ENCODE results near the gene ANO8.

ANO8 gene, protein sequence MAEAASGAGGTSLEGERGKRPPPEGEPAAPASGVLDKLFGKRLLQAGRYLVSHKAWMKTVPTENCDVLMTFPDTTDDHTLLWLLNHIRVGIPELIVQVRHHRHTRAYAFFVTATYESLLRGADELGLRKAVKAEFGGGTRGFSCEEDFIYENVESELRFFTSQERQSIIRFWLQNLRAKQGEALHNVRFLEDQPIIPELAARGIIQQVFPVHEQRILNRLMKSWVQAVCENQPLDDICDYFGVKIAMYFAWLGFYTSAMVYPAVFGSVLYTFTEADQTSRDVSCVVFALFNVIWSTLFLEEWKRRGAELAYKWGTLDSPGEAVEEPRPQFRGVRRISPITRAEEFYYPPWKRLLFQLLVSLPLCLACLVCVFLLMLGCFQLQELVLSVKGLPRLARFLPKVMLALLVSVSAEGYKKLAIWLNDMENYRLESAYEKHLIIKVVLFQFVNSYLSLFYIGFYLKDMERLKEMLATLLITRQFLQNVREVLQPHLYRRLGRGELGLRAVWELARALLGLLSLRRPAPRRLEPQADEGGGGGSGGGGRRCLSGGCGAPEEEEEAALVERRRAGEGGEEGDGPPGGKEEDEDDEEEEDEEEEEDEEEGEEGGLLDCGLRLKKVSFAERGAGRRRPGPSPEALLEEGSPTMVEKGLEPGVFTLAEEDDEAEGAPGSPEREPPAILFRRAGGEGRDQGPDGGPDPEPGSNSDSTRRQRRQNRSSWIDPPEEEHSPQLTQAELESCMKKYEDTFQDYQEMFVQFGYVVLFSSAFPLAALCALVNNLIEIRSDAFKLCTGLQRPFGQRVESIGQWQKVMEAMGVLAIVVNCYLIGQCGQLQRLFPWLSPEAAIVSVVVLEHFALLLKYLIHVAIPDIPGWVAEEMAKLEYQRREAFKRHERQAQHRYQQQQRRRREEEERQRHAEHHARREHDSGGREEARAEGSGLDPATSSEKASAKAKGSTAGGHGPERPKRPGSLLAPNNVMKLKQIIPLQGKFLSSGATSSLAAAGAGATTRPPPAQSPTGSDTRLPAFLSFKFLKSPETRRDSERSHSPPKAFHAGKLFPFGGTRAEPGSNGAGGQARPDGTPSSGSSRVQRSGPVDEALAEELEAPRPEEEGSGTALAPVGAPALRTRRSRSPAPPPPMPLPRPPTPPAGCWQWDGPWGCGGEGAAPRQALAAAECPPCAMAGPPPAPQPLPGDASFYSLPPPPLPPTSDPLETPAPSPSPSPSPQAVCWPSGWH

DNA sequence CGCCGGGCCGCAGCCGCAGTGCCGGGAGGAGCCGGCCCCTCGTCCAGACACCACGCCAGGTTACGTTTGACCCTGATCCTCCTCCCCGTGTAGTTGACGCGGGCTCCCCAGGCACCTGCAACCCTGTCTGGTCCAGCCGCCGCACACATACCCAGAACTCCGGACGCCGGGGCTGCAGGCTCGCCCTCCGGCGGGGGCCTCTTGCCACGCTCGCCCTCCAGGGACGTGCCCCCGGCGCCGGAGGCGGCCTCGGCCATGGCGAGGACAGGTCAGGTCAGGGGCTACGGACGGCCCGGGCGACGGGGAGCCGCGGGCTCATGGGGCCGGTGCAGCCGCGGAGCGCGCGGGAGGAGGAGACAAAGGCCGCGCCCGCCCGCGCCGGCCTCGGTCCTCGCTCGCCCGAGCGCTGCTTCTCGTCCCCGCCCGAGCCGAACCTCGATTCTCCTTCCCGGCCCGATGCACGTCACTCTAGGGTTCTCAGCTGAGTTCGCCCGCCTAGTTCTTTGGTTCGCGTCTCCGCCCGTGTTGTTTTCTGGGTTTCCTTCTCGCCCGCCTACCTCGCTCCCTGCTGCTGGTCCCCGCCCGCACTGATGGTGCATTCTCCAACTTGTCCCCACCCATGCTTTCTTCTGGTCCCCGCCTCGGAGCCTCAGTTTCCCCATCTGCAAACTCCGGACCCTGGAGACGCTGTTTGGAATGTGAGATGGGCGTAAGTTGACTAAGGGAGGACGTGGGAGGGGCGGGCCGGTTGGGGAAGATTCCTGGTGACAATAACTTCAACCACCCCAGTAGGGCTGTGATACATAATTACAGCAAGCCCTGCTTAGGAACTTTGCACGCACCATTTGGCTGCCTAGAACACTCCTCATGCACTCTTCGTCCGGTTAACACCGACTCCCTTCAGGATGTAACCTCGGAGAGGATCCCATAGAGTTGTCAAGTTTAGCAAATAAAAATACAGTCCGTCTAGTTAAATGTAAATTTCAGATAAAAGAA lies at the start of gene ANO8:
Gene ANO8 (minus strand): TSS at position 442 of the 996 bp plus-strand sequence. CDS start 185 bp downstream, at position 257.
- in situ Hi-C loops (cut with MboI; ENCODE audit: low pct_unique_long_range_greater_than_20kb, low sequenced_read_pairs, unreplicated experiment), result no loop called here
- peak; percentile 96 for DNase-seq (ENCODE audit: low spot score)
- TF ChIP-seq, protein P1, sequence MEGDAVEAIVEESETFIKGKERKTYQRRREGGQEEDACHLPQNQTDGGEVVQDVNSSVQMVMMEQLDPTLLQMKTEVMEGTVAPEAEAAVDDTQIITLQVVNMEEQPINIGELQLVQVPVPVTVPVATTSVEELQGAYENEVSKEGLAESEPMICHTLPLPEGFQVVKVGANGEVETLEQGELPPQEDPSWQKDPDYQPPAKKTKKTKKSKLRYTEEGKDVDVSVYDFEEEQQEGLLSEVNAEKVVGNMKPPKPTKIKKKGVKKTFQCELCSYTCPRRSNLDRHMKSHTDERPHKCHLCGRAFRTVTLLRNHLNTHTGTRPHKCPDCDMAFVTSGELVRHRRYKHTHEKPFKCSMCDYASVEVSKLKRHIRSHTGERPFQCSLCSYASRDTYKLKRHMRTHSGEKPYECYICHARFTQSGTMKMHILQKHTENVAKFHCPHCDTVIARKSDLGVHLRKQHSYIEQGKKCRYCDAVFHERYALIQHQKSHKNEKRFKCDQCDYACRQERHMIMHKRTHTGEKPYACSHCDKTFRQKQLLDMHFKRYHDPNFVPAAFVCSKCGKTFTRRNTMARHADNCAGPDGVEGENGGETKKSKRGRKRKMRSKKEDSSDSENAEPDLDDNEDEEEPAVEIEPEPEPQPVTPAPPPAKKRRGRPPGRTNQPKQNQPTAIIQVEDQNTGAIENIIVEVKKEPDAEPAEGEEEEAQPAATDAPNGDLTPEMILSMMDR (IDR thresholded peaks at IDR 0.05; ENCODE audit: extremely low read depth, insufficient read depth, missing control alignments), result no peak

DNA sequence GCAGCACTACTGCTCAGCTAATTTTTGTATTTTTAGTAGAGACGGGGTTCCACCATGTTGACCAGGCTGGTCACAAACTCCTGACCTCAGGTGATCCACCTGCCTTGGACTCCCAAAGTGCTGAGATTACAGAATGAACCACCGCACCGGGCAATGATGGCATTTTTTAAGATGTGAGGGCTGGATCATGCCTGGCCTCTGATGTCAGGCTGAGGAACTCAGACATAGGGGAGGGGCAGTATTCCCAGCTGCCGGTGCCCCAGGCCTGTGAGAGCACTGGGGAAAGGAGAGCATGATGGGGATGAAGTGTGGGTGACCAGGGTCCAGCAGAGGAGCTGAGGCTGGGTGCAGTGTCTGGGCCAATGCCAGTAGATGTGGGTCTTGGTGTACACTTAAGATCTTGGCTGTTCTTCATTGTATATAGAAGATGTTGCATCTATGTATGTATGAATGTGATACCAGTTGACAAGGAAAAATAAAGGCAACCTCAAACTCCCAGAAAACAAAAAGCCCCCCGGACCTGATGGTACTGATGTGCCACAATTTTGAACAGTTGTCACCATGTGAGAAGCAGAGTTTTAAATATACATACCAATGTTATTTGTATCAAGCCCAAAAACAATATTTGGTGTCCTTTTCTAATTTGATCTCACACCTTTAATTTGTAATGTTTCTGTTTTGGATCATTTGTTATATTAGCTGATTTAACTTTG lies 45.9 kb upstream of the ANO8 start:
- TF ChIP-seq, protein P1 (IDR thresholded peaks at IDR 0.05; ENCODE audit: extremely low read depth, insufficient read depth, missing control alignments), result no peak
- DNase-seq (ENCODE audit: low spot score), result no peak
- in situ Hi-C loops (cut with MboI; ENCODE audit: low pct_unique_long_range_greater_than_20kb, low sequenced_read_pairs, unreplicated experiment), result no loop called here

DNA sequence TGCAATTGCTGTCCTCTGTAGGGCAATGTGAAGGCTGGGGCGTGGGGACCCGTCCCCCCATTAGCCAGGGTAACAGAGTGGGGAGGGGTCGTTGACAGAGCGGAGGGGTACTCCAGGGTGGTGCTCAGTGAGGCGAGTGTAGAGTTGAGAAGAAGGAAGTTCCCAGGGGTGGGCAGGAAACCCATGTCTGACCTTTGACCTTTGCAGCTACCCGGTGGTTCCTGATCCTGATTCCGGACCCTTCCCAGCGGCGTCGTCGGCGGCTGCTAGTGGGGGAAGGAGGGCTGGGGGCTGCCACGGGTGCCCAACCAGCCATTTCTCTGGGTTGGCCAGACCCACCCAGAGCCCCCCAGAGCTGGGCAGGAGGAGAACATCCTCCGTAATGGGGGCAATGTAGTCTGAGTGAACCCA lies 44.6 kb upstream of the ANO8 start:
- TF ChIP-seq, protein P1 (IDR thresholded peaks at IDR 0.05; ENCODE audit: extremely low read depth, insufficient read depth, missing control alignments), result no peak
- no peak for DNase-seq (ENCODE audit: low spot score)
- in situ Hi-C loops (cut with MboI; ENCODE audit: low pct_unique_long_range_greater_than_20kb, low sequenced_read_pairs, unreplicated experiment), result no loop called here

DNA sequence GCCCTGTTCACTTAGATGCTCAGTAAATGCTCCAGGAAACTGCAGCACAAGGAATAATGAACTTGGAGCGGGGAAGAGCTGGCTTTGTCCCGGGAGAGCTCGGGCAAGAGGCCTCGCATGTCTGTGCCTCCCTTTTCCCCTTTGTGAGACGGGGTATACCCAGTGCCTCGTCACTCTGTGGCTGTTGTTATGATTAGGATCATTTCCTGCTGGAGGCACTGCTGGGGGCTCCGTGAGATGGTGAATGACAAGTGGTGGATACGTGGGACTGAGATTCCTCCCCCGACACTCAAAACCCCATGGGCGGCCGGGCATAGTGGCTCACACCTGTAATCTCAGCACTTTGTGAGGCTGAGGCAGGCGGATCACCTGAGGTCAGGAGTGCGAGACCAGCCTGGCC lies 43.6 kb upstream of the ANO8 start:
- TF ChIP-seq, protein P1 (IDR thresholded peaks at IDR 0.05; ENCODE audit: extremely low read depth, insufficient read depth, missing control alignments), result no peak
- in situ Hi-C loops (cut with MboI; ENCODE audit: low pct_unique_long_range_greater_than_20kb, low sequenced_read_pairs, unreplicated experiment), result no loop called here
- DNase-seq (ENCODE audit: low spot score), result no peak

DNA sequence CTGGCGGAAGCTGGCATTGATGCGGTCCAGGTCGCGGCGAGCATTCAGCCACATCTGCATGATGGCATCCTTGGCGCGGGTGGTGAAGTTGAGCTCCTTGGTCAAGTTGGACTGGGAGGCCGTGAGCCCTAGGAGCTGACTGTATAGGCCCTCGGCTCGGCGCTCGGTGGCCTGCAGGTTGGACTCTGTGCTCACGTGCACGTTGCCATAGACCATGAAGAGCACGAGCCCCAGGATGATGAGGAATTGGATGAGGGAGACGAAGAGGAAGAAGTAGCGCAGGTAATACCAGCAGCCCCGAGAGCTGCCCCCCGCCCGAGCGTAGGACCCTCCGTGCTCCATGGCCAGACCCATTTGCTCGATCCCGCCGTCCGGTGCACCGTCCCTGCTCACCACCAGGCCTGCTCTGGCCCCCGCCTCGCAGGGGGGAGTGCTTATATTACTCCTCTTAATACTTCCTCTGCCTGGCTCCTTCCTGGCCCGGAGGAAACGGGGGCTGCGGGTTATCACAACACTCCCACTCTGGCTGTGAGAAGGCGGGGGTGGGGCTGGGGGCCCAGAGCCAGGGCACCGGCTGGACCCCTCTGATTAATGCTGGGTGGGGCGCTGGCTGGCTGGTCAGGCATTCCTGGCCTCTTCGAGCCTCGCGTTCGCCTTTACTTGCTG lies 42.4 kb upstream of the ANO8 start, which contains the start of gene PLVAP:
Gene PLVAP (minus strand): TSS at position 408 of the 666 bp plus-strand sequence. CDS start 54 bp downstream, at position 354.
- no peak for DNase-seq (ENCODE audit: low spot score)

More for the DNA sequence above, 42.4 kb upstream of the ANO8 start, which contains the start of gene PLVAP:
- TF ChIP-seq, protein P1 (IDR thresholded peaks at IDR 0.05; ENCODE audit: extremely low read depth, insufficient read depth, missing control alignments), result no peak
- in situ Hi-C loops (cut with MboI; ENCODE audit: low pct_unique_long_range_greater_than_20kb, low sequenced_read_pairs, unreplicated experiment), result no loop called here

Measured in GM13977 (cell line).